ENCODE results near the gene GOLGA2.
A peak's percentile ranks its signal among the peaks of the same experiment; 100 is the strongest.

Gene GOLGA2

DNA sequence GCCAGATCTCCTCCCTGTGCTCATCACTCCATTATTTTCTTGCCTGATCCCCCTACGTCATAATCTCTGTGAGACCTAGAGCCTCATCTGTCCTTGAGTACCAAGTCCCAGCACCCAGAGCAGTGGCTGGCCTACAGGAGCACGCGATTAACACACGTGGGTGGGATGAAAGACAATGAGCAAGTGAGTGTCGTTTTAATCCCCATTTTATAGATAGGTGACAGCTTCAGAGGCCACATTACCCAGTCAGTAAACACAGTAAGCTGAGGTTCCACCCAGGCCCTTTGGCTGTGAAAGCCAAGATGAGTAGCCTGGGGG is 29.1 kb upstream of the GOLGA2 start:
- no peak for ATAC-seq
- no peak for TF ChIP-seq TOX (CRISPR knock-in tag; IDR thresholded peaks at IDR 0.05; ENCODE audit: borderline replicate concordance)

DNA sequence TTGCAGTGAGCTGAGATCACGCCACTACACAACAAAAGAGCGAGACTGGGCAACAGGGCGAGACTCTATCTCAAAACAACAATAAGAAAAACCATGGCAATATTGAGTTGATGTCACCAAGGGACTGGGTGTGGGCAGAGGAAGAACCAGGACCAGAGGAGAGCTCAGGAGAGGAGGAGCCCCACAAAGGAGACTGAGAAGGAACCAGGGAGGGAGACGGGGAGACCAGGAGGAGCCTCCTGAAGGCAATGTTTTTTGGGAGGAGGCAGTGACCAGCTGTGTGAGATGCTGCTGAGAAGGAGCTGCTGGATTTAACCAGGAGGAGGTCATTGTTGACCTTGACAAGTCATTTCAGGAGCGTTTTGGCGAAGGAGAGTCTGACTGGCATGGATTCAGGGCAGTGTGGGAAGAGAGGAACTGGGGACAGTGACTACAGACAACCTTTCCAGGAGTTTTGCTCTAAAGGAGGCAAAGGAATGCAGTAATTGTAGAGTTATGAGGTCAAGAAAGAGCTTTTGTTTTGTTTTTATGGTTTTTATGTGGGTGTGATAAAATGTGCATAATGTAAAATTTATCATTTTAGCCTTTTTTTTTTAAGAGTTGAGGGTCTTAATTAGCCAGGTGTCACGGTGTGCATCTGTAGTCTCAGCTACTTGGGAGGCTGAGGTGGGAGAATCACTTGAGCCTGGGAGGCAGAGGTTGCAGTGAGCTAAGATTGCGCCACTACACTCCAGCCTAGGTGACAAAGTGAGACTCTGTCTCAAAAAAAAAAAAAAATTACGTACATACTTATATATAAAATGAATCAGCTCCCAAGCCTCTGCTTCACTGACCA is 28.5 kb upstream of the GOLGA2 start:
- ATAC-seq, result peak; percentile 6; the same call in 1 of the 3 replicates
- TF ChIP-seq ARNTL (CRISPR knock-in tag; IDR thresholded peaks at IDR 0.05; ENCODE audit: borderline replicate concordance, low read depth) (no peak), ESRRG (CRISPR knock-in tag; IDR thresholded peaks at IDR 0.05) (no peak), ZNF70 (CRISPR knock-in tag; IDR thresholded peaks at IDR 0.05) (no peak), TSHZ2 (CRISPR knock-in tag; IDR thresholded peaks at IDR 0.05) (no peak), CSRNP3 (CRISPR knock-in tag; IDR thresholded peaks at IDR 0.05) (no peak), ZNF8 (CRISPR knock-in tag; IDR thresholded peaks at IDR 0.05) (no peak), SNAI2 (CRISPR knock-in tag; IDR thresholded peaks at IDR 0.05) (no peak), OSR1 (CRISPR knock-in tag; IDR thresholded peaks at IDR 0.05) (no peak), ZNF565 (CRISPR knock-in tag; conservative IDR thresholded peaks at IDR 0.05; ENCODE audit: low read depth) (no peak), ISL1 (CRISPR knock-in tag; IDR thresholded peaks at IDR 0.05) (no peak), GLIS3 (CRISPR knock-in tag; IDR thresholded peaks at IDR 0.05) (no peak)
- TF ChIP-seq, protein P1, sequence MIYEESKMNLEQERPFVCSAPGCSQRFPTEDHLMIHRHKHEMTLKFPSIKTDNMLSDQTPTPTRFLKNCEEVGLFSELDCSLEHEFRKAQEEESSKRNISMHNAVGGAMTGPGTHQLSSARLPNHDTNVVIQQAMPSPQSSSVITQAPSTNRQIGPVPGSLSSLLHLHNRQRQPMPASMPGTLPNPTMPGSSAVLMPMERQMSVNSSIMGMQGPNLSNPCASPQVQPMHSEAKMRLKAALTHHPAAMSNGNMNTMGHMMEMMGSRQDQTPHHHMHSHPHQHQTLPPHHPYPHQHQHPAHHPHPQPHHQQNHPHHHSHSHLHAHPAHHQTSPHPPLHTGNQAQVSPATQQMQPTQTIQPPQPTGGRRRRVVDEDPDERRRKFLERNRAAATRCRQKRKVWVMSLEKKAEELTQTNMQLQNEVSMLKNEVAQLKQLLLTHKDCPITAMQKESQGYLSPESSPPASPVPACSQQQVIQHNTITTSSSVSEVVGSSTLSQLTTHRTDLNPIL (CRISPR knock-in tag; IDR thresholded peaks at IDR 0.05; ENCODE audit: low read depth), result no peak
- TF ChIP-seq, protein P2, sequence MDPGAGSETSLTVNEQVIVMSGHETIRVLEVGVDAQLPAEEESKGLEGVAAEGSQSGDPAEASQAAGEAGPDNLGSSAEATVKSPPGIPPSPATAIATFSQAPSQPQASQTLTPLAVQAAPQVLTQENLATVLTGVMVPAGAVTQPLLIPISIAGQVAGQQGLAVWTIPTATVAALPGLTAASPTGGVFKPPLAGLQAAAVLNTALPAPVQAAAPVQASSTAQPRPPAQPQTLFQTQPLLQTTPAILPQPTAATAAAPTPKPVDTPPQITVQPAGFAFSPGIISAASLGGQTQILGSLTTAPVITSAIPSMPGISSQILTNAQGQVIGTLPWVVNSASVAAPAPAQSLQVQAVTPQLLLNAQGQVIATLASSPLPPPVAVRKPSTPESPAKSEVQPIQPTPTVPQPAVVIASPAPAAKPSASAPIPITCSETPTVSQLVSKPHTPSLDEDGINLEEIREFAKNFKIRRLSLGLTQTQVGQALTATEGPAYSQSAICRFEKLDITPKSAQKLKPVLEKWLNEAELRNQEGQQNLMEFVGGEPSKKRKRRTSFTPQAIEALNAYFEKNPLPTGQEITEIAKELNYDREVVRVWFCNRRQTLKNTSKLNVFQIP (CRISPR knock-in tag; IDR thresholded peaks at IDR 0.05; ENCODE audit: borderline replicate concordance, low read depth), result no peak

GRCh38 chr9:128298535-128299482 is 23.0 kb upstream of the GOLGA2 start:
- TF ChIP-seq BACH2 (CRISPR knock-in tag; IDR thresholded peaks at IDR 0.05; ENCODE audit: borderline replicate concordance) (no peak), TOX (CRISPR knock-in tag; IDR thresholded peaks at IDR 0.05; ENCODE audit: borderline replicate concordance) (no peak), GLIS3 (CRISPR knock-in tag; IDR thresholded peaks at IDR 0.05) (no peak), PATZ1 (CRISPR knock-in tag; IDR thresholded peaks at IDR 0.05; ENCODE audit: borderline replicate concordance) (no peak)
- no peak for ATAC-seq
